Spleen (tissue), 11 donors: Measurements from ENCODE around the gene FAM124B. TPM values are rescaled to one million over a fixed set of nuclear protein-coding genes. Genes with fewer than 3 reads are reported as not detected.
"Not testable (repeated sequence)": the region's sequence is repeated elsewhere in the genome, so short reads cannot be mapped to it uniquely, and the experiment has no call there.

Experiments used
- DNase-seq: peaks from one replicate; pipeline ENCODE4 v3.0.0-alpha.2; 2020
- H3K27ac ChIP-seq, 8 donors: fragments of 200-600 bp; sonication (generic) in 7 of 8; 1 replicate in 4 of 8; 2 replicates in 4 of 8; pipeline versions ENCODE4 v1.5.0 to v1.8.0; 2016 to 2021; ENCODE audit warnings: inconsistent platforms in 4 of 8, mild to moderate bottlenecking in 4 of 8, moderate library complexity in 1 of 8
- H3K27me3 ChIP-seq, 7 donors: fragments of 200-600 bp; sonication (generic) in 6 of 7; replicated peaks in 1 of 7; 1 replicate in 4 of 7; 2 replicates in 3 of 7; pipeline versions ENCODE4 v1.5.0 to v1.8.0; 2016 to 2021; ENCODE audit warnings: inconsistent platforms in 3 of 7, mild to moderate bottlenecking in 1 of 7
- H3K36me3 ChIP-seq, 6 donors: fragments of 200-600 bp; sonication (generic) in 5 of 6; 1 replicate in 4 of 6; 2 replicates in 2 of 6; pipeline versions ENCODE4 v1.5.0 to v1.8.0; 2016 to 2021; ENCODE audit warnings: inconsistent platforms in 2 of 6
- H3K4me1 ChIP-seq, 6 donors: fragments of 200-600 bp; sonication (generic) in 5 of 6; 1 replicate in 3 of 6; 2 replicates in 3 of 6; pipeline versions ENCODE4 v1.5.0 to v1.8.0; 2016 to 2021; ENCODE audit warnings: inconsistent platforms in 3 of 6
- H3K4me3 ChIP-seq, 8 donors: fragments of 200-600 bp; sonication (generic) in 7 of 8; 1 replicate in 4 of 8; 2 replicates in 4 of 8; pipeline versions ENCODE4 v1.5.0 to v1.8.0; 2016 to 2021; ENCODE audit warnings: inconsistent platforms in 4 of 8, mild to moderate bottlenecking in 4 of 8, moderate library complexity in 2 of 8
- H3K9me3 ChIP-seq, 8 donors: fragments of 200-600 bp; sonication (generic) in 7 of 8; 1 replicate in 4 of 8; 2 replicates in 4 of 8; pipeline versions ENCODE4 v1.5.0 to v1.8.0; 2016 to 2021; ENCODE audit warnings: inconsistent platforms in 4 of 8
- POLR2A ChIP-seq, 3 donors: fragments of 450-650 bp; IDR thresholded peaks; one replicate each; pipeline ENCODE4 v1.5.1; 2017; ENCODE audit warnings: antibody characterized with exemption in 3 of 3, mild to moderate bottlenecking in 1 of 3
- POLR2AphosphoS5 ChIP-seq, 3 donors: sonication (generic); formaldehyde crosslinking; IDR thresholded peaks; one replicate each; pipeline ENCODE4 v1.5.1; 2017; ENCODE audit warnings: antibody characterized with exemption in 3 of 3
- WGBS, 5 donors: extraction: QIAGEN DNeasy Blood & Tissue Kit in 3 of 5; methylation state at CpG; one replicate each; pipeline versions ENCODE4 v1.1.5 to v1.1.7; 2013 to 2018; 5-methylcytosine and 5-hydroxymethylcytosine counted together
- intact Hi-C: fragments of 100-400 bp; cut with DNase I; formaldehyde crosslinking; loops from one replicate; pipeline ENCODE4 v1.15.0; 2023; ENCODE audit warnings: low total_unique reads
- polyA plus RNA-seq, 3 donors: library from polyadenylated mRNA; stranded (reverse); fragments of 200-250 nt; gene quantifications; one replicate each; pipeline ENCODE4 v1.2.1, GENCODE V29; 2013
- total RNA-seq, 7 donors: library from RNA; depleted of rRNA in 3 of 7; stranded (reverse); fragments of >200 nt in 3 of 7; fragmentation: NEBNext Ultra II Directional in 4 of 7; extraction: Animal tissue kit (Norgen Biotek cat#: 25700) in 4 of 7; gene quantifications; one replicate each; pipeline versions ENCODE4 v1.1.0 to v1.2.1, GENCODE V29; 2016 to 2021
- TF ChIP-seq, protein P1 (sequence below), 11 experiments: fragments of 200-600 bp in 7 of 11; fragments of 450-650 bp in 4 of 11; sonication (generic) in 4 of 11; IDR thresholded peaks in 8 of 11; conservative IDR thresholded peaks in 3 of 11; 1 replicate in 7 of 11; 2 replicates in 4 of 11; pipeline versions ENCODE4 v1.4.0 to v1.8.0; 2016 to 2021; ENCODE audit warnings: antibody characterized with exemption in 11 of 11, inconsistent platforms in 4 of 11, mild to moderate bottlenecking in 1 of 11
- donor health status: healthy with polysubstance abuse.
- donor health status: DM: no; HTN: no; CAD: no; lungs with moderate emphysema.
- donor health status: DM: no; HTN: no; CAD: no.
- donor health status: Bipolar disorder and iron deficiency.
- donor health status: healthy.
- donor health status: DM: no; HTN: no; CAD: no.
- donor health status: DM: yes; HTN: yes; CAD: no.

The FAM124B gene
- total and polyA plus RNA-seq, 10 donors: 0.30 to 2.8 (median 0.86) TPM

DNA sequence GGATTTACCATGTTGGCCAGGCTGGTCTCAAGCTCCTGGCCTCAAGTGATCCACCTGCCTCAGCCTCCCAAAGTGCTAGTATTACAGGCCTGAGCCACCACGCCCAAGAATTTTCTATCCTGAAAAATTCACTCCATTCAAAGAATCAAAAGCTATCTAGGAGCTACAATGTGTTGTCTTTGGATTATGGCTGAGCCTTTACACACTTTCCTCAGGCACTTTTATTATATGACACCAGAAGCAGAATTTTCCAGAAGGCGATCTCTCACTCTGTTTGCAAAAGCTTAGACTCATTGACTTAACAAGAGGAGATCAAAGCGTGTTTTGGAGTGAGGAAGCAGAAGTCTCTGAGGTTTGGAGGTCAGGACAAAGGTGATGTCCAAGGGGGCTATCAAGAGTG, 3.6 kb downstream of the FAM124B start:
- Histone ChIP-seq H3K9me3 (peaks cover 0 to 5% (median 0%) of the 10 kb centered on the region in 8 donors), H3K4me3 (no peak overlapping the region), H3K27me3 (peaks cover 0 to 15% (median 0%) of the 10 kb centered on the region in 7 donors), H3K4me1 (peaks cover 0 to 30% (median 22%) of the 10 kb centered on the region in 6 donors), H3K36me3 (no peaks in the 10 kb centered on the region), H3K27ac (no peak overlapping the region)
- intact Hi-C loops: no loop called here
- TF ChIP-seq POLR2A (IDR thresholded peaks at IDR 0.05) (no peak), POLR2AphosphoS5 (IDR thresholded peaks at IDR 0.05) (no peak)
- TF ChIP-seq, protein P1, sequence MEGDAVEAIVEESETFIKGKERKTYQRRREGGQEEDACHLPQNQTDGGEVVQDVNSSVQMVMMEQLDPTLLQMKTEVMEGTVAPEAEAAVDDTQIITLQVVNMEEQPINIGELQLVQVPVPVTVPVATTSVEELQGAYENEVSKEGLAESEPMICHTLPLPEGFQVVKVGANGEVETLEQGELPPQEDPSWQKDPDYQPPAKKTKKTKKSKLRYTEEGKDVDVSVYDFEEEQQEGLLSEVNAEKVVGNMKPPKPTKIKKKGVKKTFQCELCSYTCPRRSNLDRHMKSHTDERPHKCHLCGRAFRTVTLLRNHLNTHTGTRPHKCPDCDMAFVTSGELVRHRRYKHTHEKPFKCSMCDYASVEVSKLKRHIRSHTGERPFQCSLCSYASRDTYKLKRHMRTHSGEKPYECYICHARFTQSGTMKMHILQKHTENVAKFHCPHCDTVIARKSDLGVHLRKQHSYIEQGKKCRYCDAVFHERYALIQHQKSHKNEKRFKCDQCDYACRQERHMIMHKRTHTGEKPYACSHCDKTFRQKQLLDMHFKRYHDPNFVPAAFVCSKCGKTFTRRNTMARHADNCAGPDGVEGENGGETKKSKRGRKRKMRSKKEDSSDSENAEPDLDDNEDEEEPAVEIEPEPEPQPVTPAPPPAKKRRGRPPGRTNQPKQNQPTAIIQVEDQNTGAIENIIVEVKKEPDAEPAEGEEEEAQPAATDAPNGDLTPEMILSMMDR (IDR thresholded peaks at IDR 0.05 in 8 of 11, conservative IDR thresholded peaks at IDR 0.05 in 3 of 11): no peak
- WGBS, 5 donors: 87 to 94% (median 90%) methylated on average over 3 of the region's 3 CpGs
- DNase-seq: no peak

DNA sequence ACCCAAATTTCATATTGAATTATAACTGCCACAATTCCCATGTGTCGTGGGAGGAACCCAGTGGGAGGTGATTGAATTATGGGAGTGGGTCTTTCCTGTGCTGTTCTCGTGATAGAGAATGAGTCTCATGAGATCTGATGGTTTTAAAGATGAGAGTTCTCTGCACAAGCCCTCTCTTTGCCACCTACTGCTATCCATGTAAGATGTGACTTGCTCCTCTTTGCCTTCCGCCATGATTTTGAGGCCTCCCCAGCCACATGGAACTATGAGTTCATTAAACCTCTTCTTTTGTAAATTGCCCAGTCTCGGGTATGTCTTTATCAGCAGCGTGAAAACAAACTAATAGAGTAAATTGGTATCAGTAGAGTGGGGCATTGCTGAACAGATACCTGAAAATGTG, 4.8 kb downstream of the FAM124B start:
- H3K27ac ChIP-seq, intact Hi-C loops, H3K4me3 ChIP-seq, DNase-seq, H3K36me3 ChIP-seq, H3K9me3 ChIP-seq: not testable (repeated sequence)
- H3K4me1 ChIP-seq: peaks cover 0 to 21% (median 15%) of the 10 kb centered on the region in 6 donors
- H3K27me3 ChIP-seq: peaks cover 0 to 10% (median 0%) of the 10 kb centered on the region in 7 donors
- 87 to 97% (median 91%) methylated on average over 5 of the region's 5 CpGs for WGBS, 5 donors

DNA sequence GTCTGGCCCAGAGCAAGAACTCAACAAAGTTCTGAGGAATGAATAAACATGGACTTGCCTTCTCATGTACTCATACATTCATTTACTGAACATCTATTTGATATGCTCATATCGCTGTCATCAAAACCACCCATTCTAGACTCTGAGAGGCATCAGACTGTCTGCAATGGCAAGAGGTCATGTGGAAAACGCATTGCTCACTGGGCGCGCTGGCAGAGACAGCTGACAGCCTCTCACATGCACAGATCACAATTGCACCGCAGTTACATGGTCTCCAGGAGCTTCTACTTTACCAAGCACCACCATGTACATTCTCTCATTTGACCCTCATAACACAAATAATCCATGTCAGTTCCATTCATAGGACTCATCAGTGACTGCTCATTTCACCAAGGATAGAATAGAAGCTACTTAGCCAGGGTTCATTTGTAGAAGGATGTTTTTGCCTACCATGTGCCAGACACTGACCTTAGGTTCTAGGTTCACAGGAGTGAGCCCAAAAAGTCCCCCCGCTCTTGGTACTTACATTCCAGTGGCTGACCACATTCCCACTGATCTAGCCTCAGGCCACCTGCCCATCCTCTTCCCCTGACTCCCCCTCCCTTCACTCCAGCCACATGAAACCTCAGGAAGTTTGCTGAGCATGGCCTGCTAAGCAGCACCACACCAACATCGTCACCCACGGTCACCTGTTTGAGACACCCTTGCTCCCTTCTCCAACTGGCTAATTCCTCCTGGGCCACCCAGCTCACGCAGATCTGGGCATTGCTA, 6.1 kb downstream of the FAM124B start:
- no peak overlapping the region for H3K27ac ChIP-seq
- H3K9me3 ChIP-seq: peaks cover 0 to 5% (median 0%) of the 10 kb centered on the region in 8 donors
- H3K27me3 ChIP-seq: no peaks in the 10 kb centered on the region
- no peak for DNase-seq
- intact Hi-C loops: no loop called here
- TF ChIP-seq POLR2A (IDR thresholded peaks at IDR 0.05) (no peak), POLR2AphosphoS5 (IDR thresholded peaks at IDR 0.05) (no peak)
- TF ChIP-seq, protein P1 (IDR thresholded peaks at IDR 0.05 in 8 of 11, conservative IDR thresholded peaks at IDR 0.05 in 3 of 11): no peak
- H3K4me3 ChIP-seq: no peak overlapping the region
- peaks cover 0 to 11% (median 2%) of the 10 kb centered on the region in 6 donors for H3K4me1 ChIP-seq
- no peaks in the 10 kb centered on the region for H3K36me3 ChIP-seq
- WGBS, 5 donors: 59 to 89% (median 84%) methylated on average over 9 of the region's 9 CpGs

DNA sequence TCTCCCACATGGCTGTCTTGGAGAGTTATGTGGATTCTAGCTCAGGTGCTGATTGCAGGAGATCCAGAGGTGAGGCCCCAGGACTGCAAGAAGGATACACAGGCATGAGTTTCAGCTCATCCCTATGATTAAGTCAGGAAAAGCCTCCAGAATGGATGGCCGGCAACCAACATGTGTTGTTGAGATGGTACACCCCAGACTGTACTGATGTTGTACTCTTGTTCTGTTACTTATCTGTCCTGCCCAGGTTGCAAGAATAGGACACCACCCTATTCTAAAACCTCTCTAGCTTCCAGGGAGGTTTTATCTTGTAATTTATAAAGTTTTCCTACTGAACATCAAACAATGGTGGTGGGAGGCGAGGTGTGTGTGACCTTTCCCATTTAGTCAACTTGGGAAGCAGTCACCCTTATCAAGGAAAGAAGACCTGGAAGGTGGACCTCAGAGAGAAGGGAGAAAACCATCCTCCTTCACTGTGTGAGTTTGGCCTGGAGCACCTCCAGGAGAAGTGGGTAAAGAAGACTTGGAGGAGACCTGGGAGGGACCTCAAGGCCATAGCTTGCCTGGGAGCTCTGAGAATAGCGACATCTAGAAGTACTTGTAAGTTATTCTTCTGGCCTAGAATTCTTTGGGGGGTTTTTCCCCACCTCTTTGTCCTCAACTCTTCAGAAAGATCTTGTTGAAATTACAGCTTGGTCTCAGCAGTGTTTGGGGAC, 8.6 kb downstream of the FAM124B start:
- no peaks in the 10 kb centered on the region for H3K27me3 ChIP-seq
- H3K9me3 ChIP-seq: peaks cover 0 to 5% (median 0%) of the 10 kb centered on the region in 8 donors
- H3K27ac ChIP-seq: no peak overlapping the region
- intact Hi-C loops: no loop called here
- no peak for DNase-seq
- no peak overlapping the region for H3K4me3 ChIP-seq
- H3K36me3 ChIP-seq: no peaks in the 10 kb centered on the region
- 87 to 99% (median 93%) methylated on average over 3 of the region's 3 CpGs for WGBS, 5 donors
- TF ChIP-seq POLR2AphosphoS5 (IDR thresholded peaks at IDR 0.05): no peak
- TF ChIP-seq POLR2A (IDR thresholded peaks at IDR 0.05): no peak
- TF ChIP-seq, protein P1 (IDR thresholded peaks at IDR 0.05 in 8 of 11, conservative IDR thresholded peaks at IDR 0.05 in 3 of 11): no peak
- no peaks in the 10 kb centered on the region for H3K4me1 ChIP-seq
